B cell (primary cell): ENCODE data around the gene SMURF1. TPM values are rescaled to one million over a fixed set of nuclear protein-coding genes. Genes with fewer than 3 reads are reported as not detected.

Source experiments
- ATAC-seq: fragments of 200-7000 bp; cut with Tn5 transposase; one replicate; pipeline ENCODE4 v1.10.0; 2021; ENCODE audit warnings: low read depth, mild to moderate bottlenecking, moderate number of reproducible peaks, moderate library complexity
- CTCF ChIA-PET: fragments of 350-600 bp; sonication (Branson Sonifier 250); formaldehyde crosslinking; loops from one replicate; lab custom pipeline; 2021; ENCODE audit warnings: antibody characterized with exemption, inconsistent platforms; lab: Charles Lee
- POLR2A ChIA-PET: fragments of 350-600 bp; sonication (Branson Sonifier 250); formaldehyde crosslinking; loops from one replicate; lab custom pipeline; 2021; ENCODE audit warnings: antibody characterized with exemption; lab: Charles Lee
- DNase-seq: peaks from one replicate; pipeline ENCODE4 v3.0.0; 2013
- H2AFZ ChIP-seq: 2 replicates; pipeline ENCODE4 v1.6.1; 2012; ENCODE audit warnings: mild to moderate bottlenecking, low read depth, low read length; ENCODE audit not compliant: insufficient read depth, poor library complexity, severe bottlenecking
- H3K27ac ChIP-seq, 2 donors: 1 replicate in 1 of 2; 2 replicates in 1 of 2; pipeline ENCODE4 v1.5.1; 2012 to 2013; ENCODE audit warnings: low read length in 2 of 2, mild to moderate bottlenecking in 2 of 2, moderate library complexity in 1 of 2
- H3K27me3 ChIP-seq, 4 experiments: fragments of 200-600 bp in 1 of 4; sonication (generic) in 1 of 4; replicated peaks in 1 of 4; 1 replicate in 2 of 4; 2 replicates in 2 of 4; pipeline versions ENCODE4 v1.6.1 to v1.7.0; 2013 to 2016; ENCODE audit warnings: low read length in 3 of 4, mild to moderate bottlenecking in 2 of 4, mixed read lengths in 1 of 4, moderate library complexity in 1 of 4; ENCODE audit not compliant: insufficient read depth in 4 of 4, control insufficient read depth in 3 of 4; ENCODE audit errors: control extremely low read depth in 1 of 4
- H3K36me3 ChIP-seq, 2 experiments: replicated peaks in 1 of 2; 1 replicate in 1 of 2; 2 replicates in 1 of 2; pipeline versions ENCODE4 v1.6.1 to v1.7.1; 2013; ENCODE audit warnings: low read length in 1 of 2; ENCODE audit not compliant: insufficient read depth in 2 of 2, control insufficient read depth in 1 of 2; ENCODE audit errors: control extremely low read depth in 1 of 2, extremely low read depth in 1 of 2
- H3K4me1 ChIP-seq, 2 donors: fragments of 200-600 bp in 1 of 2; sonication (generic) in 1 of 2; 1 replicate in 1 of 2; 2 replicates in 1 of 2; pipeline versions ENCODE4 v1.5.1 to v1.6.1; 2013 to 2017; ENCODE audit warnings: low read length in 2 of 2; ENCODE audit not compliant: control insufficient read depth in 2 of 2, insufficient read depth in 2 of 2
- H3K4me2 ChIP-seq: replicated peaks from 2 replicates; pipeline ENCODE3; 2012; ENCODE audit warnings: mild to moderate bottlenecking, low read depth, low read length; ENCODE audit not compliant: poor library complexity, severe bottlenecking
- H3K4me3 ChIP-seq, 5 experiments: fragments of 200-600 bp in 1 of 5; sonication (generic) in 1 of 5; 1 replicate in 3 of 5; 2 replicates in 2 of 5; pipeline versions ENCODE4 v1.5.1 to v1.7.0; 2011 to 2016; ENCODE audit warnings: low read length in 4 of 5, mild to moderate bottlenecking in 4 of 5, low read depth in 2 of 5, control low read depth in 1 of 5, moderate library complexity in 1 of 5; ENCODE audit not compliant: insufficient read depth in 1 of 5; ENCODE audit errors: control extremely low read depth in 1 of 5, extremely low read depth in 1 of 5
- H3K79me2 ChIP-seq: fragments of 200-600 bp; sonication (generic); one replicate; pipeline ENCODE4 v1.6.0; 2016; ENCODE audit warnings: low read length; ENCODE audit not compliant: control insufficient read depth, insufficient read depth
- H3K9ac ChIP-seq: fragments of 200-600 bp; sonication (generic); 2 replicates; pipeline ENCODE4 v1.6.1; 2017; ENCODE audit warnings: mild to moderate bottlenecking, low read length, moderate library complexity
- H3K9me3 ChIP-seq, 3 donors: one replicate each; pipeline versions ENCODE4 v1.6.1 to v1.7.1; 2013; ENCODE audit warnings: low read length in 2 of 3; ENCODE audit not compliant: control insufficient read depth in 2 of 3, insufficient read depth in 1 of 3; ENCODE audit errors: control extremely low read depth in 1 of 3
- H4K20me1 ChIP-seq: 2 replicates; pipeline ENCODE4 v1.6.0; 2012; ENCODE audit warnings: mild to moderate bottlenecking, low read length; ENCODE audit not compliant: insufficient read depth, control insufficient read depth, poor library complexity, severe bottlenecking
- H3K27ac Mint-ChIP-seq: one replicate; pipeline ENCODE4 v1.8.0; 2021; ENCODE audit warnings: mixed read lengths
- H3K27me3 Mint-ChIP-seq: one replicate; pipeline ENCODE4 v1.8.0; 2021; ENCODE audit warnings: mixed read lengths
- H3K4me1 Mint-ChIP-seq: one replicate; pipeline ENCODE4 v1.8.0; 2021; ENCODE audit warnings: mixed read lengths
- H3K4me3 Mint-ChIP-seq: one replicate; pipeline ENCODE4 v1.8.0; 2021; ENCODE audit warnings: mixed read lengths
- H3K9me3 Mint-ChIP-seq: one replicate; pipeline ENCODE4 v1.8.0; 2022; ENCODE audit warnings: mixed read lengths; ENCODE audit not compliant: insufficient read depth
- CTCF ChIP-seq: fragments of 200-600 bp; IDR thresholded peaks from one replicate; pipeline ENCODE4 v1.8.0; 2022; ENCODE audit warnings: antibody characterized with exemption, mild to moderate bottlenecking
- EZH2 ChIP-seq: IDR thresholded peaks from 2 replicates; pipeline ENCODE4 v1.6.1; 2012; ENCODE audit warnings: borderline replicate concordance, low read depth, mild to moderate bottlenecking, moderate library complexity, low read length; ENCODE audit not compliant: insufficient read depth, poor library complexity, severe bottlenecking
- WGBS: methylation state at CpG from one replicate; pipeline ENCODE4 v1.1.5; 2013; ENCODE audit warnings: missing lambda C conversion rate; ENCODE audit not compliant: insufficient coverage; 5-methylcytosine and 5-hydroxymethylcytosine counted together
- intact Hi-C: fragments of 100-400 bp; cut with micrococcal nuclease; formaldehyde crosslinking; loops from one replicate; pipeline ENCODE4 v1.10.0; 2022
- polyA plus RNA-seq: library from polyadenylated mRNA; depleted of rRNA; stranded (reverse); fragments of >200 nt; gene quantifications from 2 replicates; pipeline ENCODE4 v1.2.3, GENCODE V29; 2012
- total RNA-seq, 2 donors: library from RNA; stranded (reverse); fragments of 120-200 nt in 1 of 2; gene quantifications; 1 replicate in 1 of 2; 2 replicates in 1 of 2; pipeline versions ENCODE4 v1.2.3 to v1.2.4, GENCODE V29; 2013 to 2022

Gene SMURF1
- total and polyA plus RNA-seq, 2 donors (not counting 1 experiment from before 2014, with no cell fraction given) = 7.5 to 28.6 TPM

DNA sequence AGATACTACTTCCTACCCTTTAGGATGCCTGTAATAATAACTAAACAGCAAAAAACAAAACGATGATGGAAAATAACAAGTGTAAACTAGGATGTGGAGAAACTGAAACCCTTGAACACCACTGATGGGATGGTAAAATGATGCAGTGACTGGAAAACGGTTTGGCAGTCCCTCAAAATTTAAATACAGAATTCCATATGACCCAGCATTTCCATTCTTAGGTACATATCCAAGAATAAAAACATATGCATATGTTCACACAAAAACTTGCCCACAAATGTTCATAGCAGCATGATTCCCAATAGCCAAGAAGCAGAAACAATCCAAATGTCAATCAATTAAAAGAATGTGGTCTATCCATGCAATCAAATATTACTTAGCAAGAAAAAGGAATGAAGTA, 25.8 kb downstream of the SMURF1 start:
- no peak overlapping the region for H2AFZ ChIP-seq
- ChIA-PET POLR2A (no interaction called here), CTCF (no interaction called here)
- H3K4me1 ChIP-seq = peaks cover 2 to 15% of the 10 kb centered on the region in 2 donors
- Mint-ChIP-seq H3K4me1 (peaks cover 45% of the 10 kb centered on the region), H3K27me3 (no peaks in the 10 kb centered on the region), H3K4me3 (no peak overlapping the region), H3K27ac (no peak overlapping the region), H3K9me3 (peaks cover 9% of the 10 kb centered on the region)
- no peaks in the 10 kb centered on the region for H3K27me3 ChIP-seq
- intact Hi-C loops = no loop called here
- no peak for TF ChIP-seq EZH2
- no peak for TF ChIP-seq CTCF
- peaks cover 0 to 4% (median 0%) of the 10 kb centered on the region in 3 donors for H3K9me3 ChIP-seq
- no peak overlapping the region for H3K4me3 ChIP-seq
- DNase-seq (no peak), ATAC-seq (no peak)
- no peak overlapping the region for H3K4me2 ChIP-seq
- H3K79me2 ChIP-seq = peaks cover 92% of the 10 kb centered on the region
- no CpG with 5 or more reads among the region's 2 CpGs for WGBS
- H4K20me1 ChIP-seq = peaks cover 25% of the 10 kb centered on the region
- peaks cover 0 to 1% of the 10 kb centered on the region in 2 experiments for H3K36me3 ChIP-seq
- no peak overlapping the region for H3K9ac ChIP-seq
- no peak overlapping the region for H3K27ac ChIP-seq

DNA sequence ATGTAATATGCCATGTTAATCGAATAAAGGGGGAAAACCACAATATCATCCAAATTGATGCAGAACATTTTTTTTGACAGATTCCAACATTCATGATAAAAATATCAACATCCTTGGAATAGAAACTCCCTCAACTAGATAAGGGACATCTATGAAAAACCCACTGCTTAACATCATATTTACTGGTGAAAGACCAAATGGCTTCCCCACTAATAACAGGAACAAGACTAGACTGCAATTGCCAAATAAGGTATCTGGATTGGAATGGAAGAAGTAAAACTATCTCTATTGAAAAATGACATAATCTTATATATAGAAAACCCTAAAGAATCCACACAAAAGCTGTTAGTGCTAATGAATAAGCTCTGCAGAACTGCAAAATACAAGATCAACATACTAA, 27.8 kb downstream of the SMURF1 start:
- peaks cover 7% of the 10 kb centered on the region for H3K9me3 Mint-ChIP-seq
- H2AFZ ChIP-seq = no peak overlapping the region
- no peak overlapping the region for H3K9ac ChIP-seq
- no peak overlapping the region for H3K4me2 ChIP-seq
- intact Hi-C loops = no loop called here
- ChIA-PET POLR2A (no interaction called here), CTCF (no interaction called here)
- peaks cover 0 to 4% (median 0%) of the 10 kb centered on the region in 3 donors for H3K9me3 ChIP-seq
- no CpG with 5 or more reads among the region's 1 CpG for WGBS
- peaks cover 95% of the 10 kb centered on the region for H3K79me2 ChIP-seq
- H3K4me3 Mint-ChIP-seq = no peak overlapping the region
- ATAC-seq (no peak), DNase-seq (no peak)
- peaks cover 0 to 1% of the 10 kb centered on the region in 2 experiments for H3K36me3 ChIP-seq
- H3K27ac Mint-ChIP-seq = no peak overlapping the region
- TF ChIP-seq CTCF (no peak), EZH2 (no peak)
- no peak overlapping the region for H3K4me3 ChIP-seq
- H3K27me3 ChIP-seq = no peaks in the 10 kb centered on the region
- H3K4me1 ChIP-seq = peaks cover 13 to 28% of the 10 kb centered on the region in 2 donors
- peaks cover 11% of the 10 kb centered on the region for H4K20me1 ChIP-seq
- no peaks in the 10 kb centered on the region for H3K27me3 Mint-ChIP-seq
- H3K27ac ChIP-seq = no peak overlapping the region
- H3K4me1 Mint-ChIP-seq = peaks cover 50% of the 10 kb centered on the region
